HT1080 (cell line): ENCODE results near the gene SLC8A3. TPM values are rescaled to one million over a fixed set of nuclear protein-coding genes. Genes with fewer than 3 reads are reported as not detected.

Source experiments
- DNase-seq: peaks from one replicate; pipeline ENCODE4 v3.0.0-alpha.2; 2015; ENCODE audit warnings: low read depth
- total RNA-seq: library from RNA; depleted of rRNA; stranded (reverse); fragments of >200 nt; shearing (Covaris generic); gene quantifications from 2 replicates; pipeline ENCODE4 v1.2.3, GENCODE V29; 2014

Gene SLC8A3
- total RNA-seq, 1 experiment from 2014 or later, result 0.03 TPM

- DNase-seq, result peak; percentile 62
These were observed 114.7 kb downstream of the SLC8A3 start for GRCh38 chr14:70073924-70074566.

DNA sequence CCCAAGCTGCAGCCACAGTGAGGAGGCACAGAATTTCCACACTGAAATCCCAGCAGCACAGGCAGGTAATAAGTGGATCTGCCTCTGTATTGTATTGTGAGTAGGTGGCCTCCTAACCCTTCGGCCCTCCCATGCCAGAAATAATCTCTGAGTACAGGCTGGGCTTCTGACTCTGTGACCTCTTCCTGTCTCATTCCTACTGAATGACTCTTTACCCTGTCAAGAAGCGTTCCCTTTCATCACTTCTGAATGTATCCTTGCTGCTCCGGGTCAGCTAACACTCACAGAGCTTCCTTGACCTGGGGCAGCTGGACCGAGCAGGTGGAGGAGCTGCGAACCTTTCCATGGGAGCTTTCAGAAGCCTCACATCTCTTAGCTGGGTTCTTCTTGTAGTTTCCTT lies 119.6 kb downstream of the SLC8A3 start:
- peak; percentile 41 for DNase-seq

- DNase-seq, result no peak
These were observed 120.9 kb downstream of the SLC8A3 start for GRCh38 chr14:70067810-70068209.

DNA sequence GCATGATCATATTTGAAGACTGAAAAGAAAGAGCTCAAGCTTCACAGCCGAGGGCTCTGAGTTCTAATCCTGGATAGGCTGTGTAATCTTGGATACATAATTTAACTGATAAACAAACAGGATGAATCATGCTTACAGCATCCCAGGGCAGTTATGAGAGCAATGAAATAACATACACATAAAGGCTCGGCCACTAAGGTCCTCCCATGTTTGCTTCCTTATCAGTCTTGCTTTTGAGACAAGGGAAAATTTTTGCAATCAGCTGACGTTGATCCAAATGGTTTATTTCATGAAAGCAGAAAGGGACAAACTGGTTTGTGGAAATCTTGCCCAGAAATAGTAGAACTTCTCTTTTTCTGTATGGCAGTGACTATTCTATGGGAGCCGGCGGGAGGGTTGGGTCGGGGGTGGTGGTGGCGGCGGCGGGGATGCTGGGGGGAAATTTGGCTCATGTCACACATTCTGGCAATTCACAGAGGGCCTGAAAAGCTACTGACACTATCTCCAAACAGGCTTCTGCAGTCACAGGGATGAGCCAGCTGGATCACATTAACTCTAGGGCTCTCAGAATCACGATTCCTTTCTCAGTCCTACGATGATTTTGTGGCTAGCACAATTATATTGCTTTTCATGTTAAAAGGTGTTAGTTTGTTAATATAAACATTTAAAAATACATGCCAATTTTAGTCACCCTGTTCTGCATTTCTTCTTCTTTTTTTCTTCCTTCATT lies 124.5 kb downstream of the SLC8A3 start:
- DNase-seq, result no peak

GRCh38 chr14:70061108-70061507 lies 127.6 kb downstream of the SLC8A3 start:
- peak; percentile 70 for DNase-seq

GRCh38 chr14:70059545-70059944 lies 129.2 kb downstream of the SLC8A3 start:
- DNase-seq, result no peak

DNA sequence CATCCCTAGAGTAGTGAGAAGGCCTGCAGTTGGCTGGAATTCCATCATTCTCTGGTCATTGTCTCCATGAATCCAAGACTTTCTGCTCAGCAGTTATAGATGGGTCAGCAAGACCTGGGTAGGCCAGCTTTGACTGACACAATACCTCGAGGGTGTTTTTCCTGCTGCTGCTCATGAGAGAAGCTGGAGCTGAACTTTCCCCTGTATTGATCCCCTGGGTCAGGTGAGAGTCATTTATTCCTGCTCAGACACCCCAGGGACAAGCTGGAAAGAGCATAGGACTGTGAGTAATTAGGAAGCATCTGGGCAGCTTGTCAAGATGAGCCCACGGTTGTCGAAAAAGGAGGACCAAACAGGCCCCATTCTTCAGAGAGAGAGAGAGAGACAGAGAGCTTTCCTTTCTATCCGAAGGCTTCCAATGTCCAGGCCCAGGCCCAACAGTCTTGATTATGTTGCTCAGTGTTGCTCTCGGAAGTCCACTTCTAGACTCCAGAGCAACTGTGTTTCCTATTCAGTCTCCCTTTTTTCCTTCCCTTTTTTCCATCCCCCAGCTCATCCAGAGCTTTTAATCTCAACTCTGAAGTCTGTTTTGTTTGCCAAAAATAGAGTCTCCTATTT lies 131.1 kb downstream of the SLC8A3 start:
- no peak for DNase-seq

DNA sequence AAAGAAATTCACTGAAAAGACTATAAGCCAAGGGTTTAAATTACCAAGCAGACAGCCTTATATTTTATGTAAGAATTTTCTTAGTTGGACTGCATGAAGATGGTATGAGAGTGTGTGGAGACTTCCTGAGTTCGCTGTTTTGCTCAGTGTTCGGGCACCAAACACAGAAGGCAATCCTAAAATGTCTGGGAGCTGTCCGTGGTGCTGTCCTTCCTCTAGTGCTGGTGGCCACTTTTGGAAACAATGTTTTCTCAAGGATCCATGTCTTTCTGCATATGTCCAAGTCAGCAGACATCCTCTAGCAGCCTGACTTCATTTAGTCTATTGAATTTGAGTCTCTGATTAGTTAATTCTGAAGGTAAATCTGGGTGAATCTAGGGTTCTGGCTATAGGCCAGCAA lies 135.8 kb downstream of the SLC8A3 start:
- DNase-seq, result no peak

GRCh38 chr14:70050136-70050535 lies 138.6 kb downstream of the SLC8A3 start:
- DNase-seq, result no peak

DNA sequence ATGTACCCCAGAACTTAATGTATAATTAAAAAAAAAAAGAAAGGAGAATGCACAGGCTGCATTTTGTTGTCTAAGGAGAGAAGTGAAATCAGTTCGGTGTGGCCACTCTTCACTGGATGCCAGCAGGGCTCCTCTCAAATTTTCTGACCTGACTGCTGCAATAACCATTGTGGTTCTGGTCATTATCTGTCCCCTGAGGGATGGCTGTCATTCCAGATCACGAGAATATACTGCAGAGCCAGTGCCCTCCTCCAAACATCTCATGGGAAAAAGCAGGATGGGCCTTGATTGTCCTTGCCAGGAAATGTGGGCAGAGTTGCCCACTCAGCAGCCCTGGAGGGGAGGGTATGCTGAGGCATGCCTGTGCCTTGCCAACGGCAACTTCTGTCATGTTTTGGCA lies 139.1 kb downstream of the SLC8A3 start:
- DNase-seq, result no peak

GRCh38 chr14:70048313-70048654 lies 140.5 kb downstream of the SLC8A3 start:
- DNase-seq, result no peak

GRCh38 chr14:70047598-70048312 lies 141.0 kb downstream of the SLC8A3 start:
- DNase-seq, result no peak

DNA sequence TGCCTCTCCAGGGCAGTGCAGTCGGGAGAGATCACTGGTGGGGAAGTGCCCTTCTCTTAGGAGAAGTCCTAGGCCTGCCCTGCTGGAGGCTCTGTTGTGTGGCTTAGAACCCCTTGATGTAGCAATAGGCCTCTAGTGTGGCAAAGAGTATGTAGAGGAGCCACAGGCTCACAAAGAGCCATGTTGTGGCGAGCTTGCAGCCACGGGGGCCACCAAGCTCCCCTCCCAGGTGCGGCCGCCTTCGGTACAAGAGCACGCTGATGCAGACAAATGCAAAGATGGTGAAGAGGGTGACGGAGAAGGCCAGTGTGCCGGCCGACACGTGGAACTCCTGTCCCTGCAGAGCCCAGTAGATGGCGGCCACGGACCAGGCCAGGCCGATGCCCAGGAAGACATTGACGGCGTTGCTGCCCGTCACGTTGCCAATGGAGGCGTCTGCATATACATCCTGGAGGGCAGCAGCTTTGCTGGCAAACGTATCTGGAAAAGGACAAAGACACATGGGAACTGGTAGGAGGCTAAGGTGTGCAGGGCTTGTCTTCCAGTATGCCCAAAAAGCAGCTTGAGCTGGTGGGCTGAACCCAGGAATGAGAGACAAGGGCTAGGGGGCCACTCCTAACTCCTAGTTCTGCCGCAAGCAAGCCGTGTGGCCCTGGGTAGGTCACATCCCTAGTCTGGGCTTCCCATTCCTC lies 142.8 kb downstream of the SLC8A3 start:
- DNase-seq, result peak; percentile 83

- peak; percentile 37 for DNase-seq
These were observed 143.4 kb downstream of the SLC8A3 start for GRCh38 chr14:70045310-70045709.

DNA sequence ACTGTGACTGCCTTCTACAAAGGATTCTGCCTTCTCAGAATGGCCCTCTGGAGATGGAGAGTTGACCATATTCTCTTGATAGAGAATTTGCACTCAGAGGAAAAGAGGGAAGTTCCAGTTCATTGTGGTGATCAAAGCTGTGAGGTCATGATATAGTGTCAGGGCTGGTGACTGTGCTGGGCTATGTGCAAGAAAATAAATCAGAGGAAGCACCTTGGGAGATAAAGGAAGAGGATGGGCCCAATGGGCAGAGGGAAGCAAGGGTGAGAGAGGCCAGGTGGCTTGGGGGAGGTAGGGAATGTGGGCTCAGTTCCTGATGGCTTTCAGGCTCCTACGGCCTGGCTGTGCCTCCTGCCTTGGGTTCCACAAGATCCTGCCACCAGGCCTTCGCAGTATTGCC lies 145.8 kb downstream of the SLC8A3 start:
- DNase-seq, result no peak

DNA sequence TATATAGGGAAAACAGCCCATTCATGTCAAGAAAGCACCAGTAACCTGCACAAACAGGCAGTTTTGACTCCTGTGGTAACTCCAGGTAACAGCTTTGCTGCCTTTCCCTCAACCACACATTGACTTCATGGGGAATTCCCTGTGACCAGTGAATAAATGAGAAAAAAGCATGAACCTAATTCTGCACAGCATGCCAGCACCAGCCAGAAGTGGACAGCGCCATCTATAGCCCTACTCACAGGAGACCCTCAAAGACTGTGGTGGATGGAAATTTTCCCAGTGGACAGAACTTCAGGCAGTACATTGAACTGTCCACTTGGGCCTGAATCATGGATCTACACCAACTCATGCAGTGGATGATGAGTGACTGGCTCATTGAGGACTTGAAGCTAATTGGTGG lies 152.1 kb downstream of the SLC8A3 start:
- DNase-seq, result peak; percentile 28

DNA sequence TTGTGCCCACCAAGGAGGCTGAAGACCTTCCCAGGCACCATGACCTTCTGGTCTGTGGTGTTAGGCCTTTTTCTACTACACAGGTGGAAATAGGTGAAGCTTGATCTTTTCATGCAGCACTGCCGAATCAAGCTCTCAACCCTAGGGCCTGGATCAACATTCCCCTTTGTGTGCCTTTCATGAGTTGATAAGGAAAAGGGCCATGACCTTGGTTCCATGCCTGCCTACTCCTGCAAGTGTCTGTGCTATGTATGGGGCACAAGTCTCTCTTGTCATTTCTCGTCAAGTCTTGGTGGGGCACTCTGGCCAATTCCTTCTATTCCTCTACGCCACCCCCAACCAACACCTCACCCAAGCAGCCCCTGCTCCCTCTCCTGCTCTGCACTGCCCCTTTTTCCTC lies 154.5 kb downstream of the SLC8A3 start:
- DNase-seq, result no peak

DNA sequence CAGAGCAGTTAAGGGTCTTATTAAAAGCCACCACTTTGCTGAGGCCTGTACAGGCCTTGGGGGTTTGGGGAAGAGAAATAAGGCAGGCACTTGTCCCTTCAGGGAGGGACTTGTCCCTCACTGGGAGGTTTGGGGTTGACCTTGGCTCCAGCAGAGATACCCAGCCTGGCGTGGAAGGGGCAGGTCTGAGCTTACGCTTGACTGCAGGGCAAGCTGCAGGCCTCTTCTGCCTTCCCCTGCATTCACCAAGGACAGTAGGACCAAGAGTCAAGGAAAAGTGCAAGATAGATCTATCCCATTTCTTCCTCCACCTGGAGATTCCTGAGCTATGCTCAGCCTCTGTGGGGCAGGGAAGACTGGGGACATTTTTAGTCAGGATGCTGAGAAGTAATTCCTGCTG lies 155.2 kb downstream of the SLC8A3 start:
- DNase-seq, result no peak

DNA sequence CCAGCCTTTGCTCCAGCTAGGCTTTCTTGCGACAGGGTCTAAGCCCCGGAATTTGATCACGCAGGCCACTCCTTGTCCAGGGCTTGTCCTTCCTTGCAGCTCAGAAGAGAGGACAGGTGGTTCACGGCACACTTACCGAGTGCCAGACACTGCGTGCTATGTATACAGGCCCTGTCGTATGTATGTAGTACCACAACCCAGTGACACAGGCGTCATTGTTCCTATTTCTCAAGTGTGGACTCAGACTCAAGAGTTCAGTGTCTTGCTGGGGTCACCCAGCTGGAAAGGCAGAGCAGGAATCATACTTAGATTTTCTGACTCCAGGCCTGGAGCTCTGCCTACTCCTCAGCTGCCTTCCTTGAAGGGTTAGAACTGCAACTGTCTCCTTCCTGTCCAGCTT lies 155.6 kb downstream of the SLC8A3 start:
- no peak for DNase-seq

DNA sequence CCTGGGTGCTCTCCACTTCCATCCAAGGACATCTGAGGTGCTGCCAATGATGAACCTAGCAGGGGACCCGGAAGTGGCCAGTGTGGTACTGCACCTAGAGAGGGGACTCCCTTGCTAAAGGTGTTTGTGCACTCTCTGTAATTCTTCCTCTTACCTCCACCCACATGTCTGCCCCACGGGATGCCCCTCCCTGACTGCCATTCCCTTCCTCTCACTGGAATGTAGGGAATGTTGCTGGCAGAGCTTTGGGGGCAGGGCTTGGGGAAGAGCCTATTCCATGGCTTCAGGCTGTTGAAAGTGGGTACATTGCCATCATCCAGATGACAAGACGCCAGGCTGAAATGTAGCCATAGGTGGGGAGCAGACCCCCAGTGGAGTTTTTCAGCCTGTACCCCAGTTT lies 156.3 kb downstream of the SLC8A3 start:
- DNase-seq, result peak; percentile 31

GRCh38 chr14:70032016-70032415 lies 156.7 kb downstream of the SLC8A3 start:
- no peak for DNase-seq
